Skeletal muscle tissue (tissue), 4 donors: ENCODE measurements around the gene NHLRC2. TPM values are rescaled to one million over a fixed set of nuclear protein-coding genes. Genes with fewer than 3 reads are reported as not detected.

Experiments used
- H3K27ac ChIP-seq: one replicate; pipeline ENCODE4 v1.7.0; 2013; ENCODE audit warnings: mild to moderate bottlenecking, low read depth, low read length, inconsistent platforms
- H3K27me3 ChIP-seq, 3 donors: one replicate each; pipeline ENCODE4 v1.7.0; 2013; ENCODE audit warnings: low read length in 3 of 3; ENCODE audit not compliant: control insufficient read depth in 3 of 3, insufficient read depth in 3 of 3
- H3K36me3 ChIP-seq, 3 donors: one replicate each; pipeline ENCODE4 v1.7.0; 2013; ENCODE audit warnings: low read length in 3 of 3; ENCODE audit not compliant: control insufficient read depth in 3 of 3, insufficient read depth in 3 of 3
- H3K4me1 ChIP-seq, 3 donors: one replicate each; pipeline ENCODE4 v1.7.0; 2013; ENCODE audit warnings: low read length in 3 of 3, mild to moderate bottlenecking in 3 of 3; ENCODE audit not compliant: control insufficient read depth in 3 of 3, insufficient read depth in 3 of 3
- H3K4me3 ChIP-seq, 3 donors: one replicate each; pipeline ENCODE4 v1.7.0; 2013; ENCODE audit warnings: low read length in 3 of 3
- H3K9ac ChIP-seq, 3 donors: one replicate each; pipeline ENCODE4 v1.7.0; 2013; ENCODE audit warnings: low read length in 3 of 3, mild to moderate bottlenecking in 3 of 3, moderate library complexity in 2 of 3, low read depth in 1 of 3
- H3K9me3 ChIP-seq, 3 donors: one replicate each; pipeline ENCODE4 v1.7.0; 2013; ENCODE audit warnings: low read length in 3 of 3; ENCODE audit not compliant: control insufficient read depth in 3 of 3
- total RNA-seq: library from RNA; depleted of rRNA; stranded (reverse); fragments of >200 nt; gene quantifications from one replicate; pipeline ENCODE4 v1.2.3, GENCODE V29; 2014
- donor health status: Osteomylitis.

The NHLRC2 gene
- total RNA-seq, 1 donor from 2014 or later = 15.1 TPM

GRCh38 chr10:113916053-113916452 is 61.6 kb downstream of the NHLRC2 start:
- Histone ChIP-seq H3K27ac (no peak overlapping the region), H3K36me3 (peaks cover 0 to 2% (median 0%) of the 10 kb centered on the region in 3 donors), H3K27me3 (no peaks in the 10 kb centered on the region), H3K9me3 (no peaks in the 10 kb centered on the region), H3K4me1 (no peaks in the 10 kb centered on the region), H3K4me3 (no peak overlapping the region), H3K9ac (no peak overlapping the region)

GRCh38 chr10:113917636-113918035 is 63.2 kb downstream of the NHLRC2 start:
- H3K4me1 ChIP-seq = no peaks in the 10 kb centered on the region
- H3K9me3 ChIP-seq = no peaks in the 10 kb centered on the region
- H3K4me3 ChIP-seq = no peak overlapping the region
- H3K27ac ChIP-seq = no peak overlapping the region
- peaks cover 0 to 2% (median 0%) of the 10 kb centered on the region in 3 donors for H3K36me3 ChIP-seq
- peaks cover 0 to 3% (median 0%) of the 10 kb centered on the region in 3 donors for H3K27me3 ChIP-seq
- H3K9ac ChIP-seq = no peak overlapping the region

GRCh38 chr10:113920114-113920513 is 65.7 kb downstream of the NHLRC2 start:
- H3K4me1 ChIP-seq = peaks cover 0 to 4% (median 0%) of the 10 kb centered on the region in 3 donors
- H3K9me3 ChIP-seq = no peaks in the 10 kb centered on the region
- no peaks in the 10 kb centered on the region for H3K36me3 ChIP-seq
- peaks cover 0 to 3% (median 0%) of the 10 kb centered on the region in 3 donors for H3K27me3 ChIP-seq
- no peak overlapping the region for H3K27ac ChIP-seq
- no peak overlapping the region for H3K4me3 ChIP-seq
- H3K9ac ChIP-seq = no peak overlapping the region

GRCh38 chr10:113920875-113921274 is 66.4 kb downstream of the NHLRC2 start:
- Histone ChIP-seq H3K4me3 (no peak overlapping the region), H3K36me3 (no peaks in the 10 kb centered on the region), H3K27ac (no peak overlapping the region), H3K4me1 (peaks cover 0 to 4% (median 0%) of the 10 kb centered on the region in 3 donors), H3K9me3 (no peaks in the 10 kb centered on the region), H3K27me3 (peaks cover 0 to 3% (median 0%) of the 10 kb centered on the region in 3 donors), H3K9ac (no peak overlapping the region)

- H3K27me3 ChIP-seq = peaks cover 0 to 3% (median 0%) of the 10 kb centered on the region in 3 donors
- H3K9ac ChIP-seq = no peak overlapping the region
- H3K9me3 ChIP-seq = no peaks in the 10 kb centered on the region
- H3K36me3 ChIP-seq = no peaks in the 10 kb centered on the region
- no peak overlapping the region for H3K4me3 ChIP-seq
- no peak overlapping the region for H3K27ac ChIP-seq
- peaks cover 0 to 4% (median 0%) of the 10 kb centered on the region in 3 donors for H3K4me1 ChIP-seq
These were observed 67.3 kb downstream of the NHLRC2 start for GRCh38 chr10:113921561-113922370.

GRCh38 chr10:113922787-113923570 is 68.5 kb downstream of the NHLRC2 start:
- no peaks in the 10 kb centered on the region for H3K9me3 ChIP-seq
- H3K27me3 ChIP-seq = peaks cover 0 to 3% (median 0%) of the 10 kb centered on the region in 3 donors
- H3K4me3 ChIP-seq = no peak overlapping the region
- H3K27ac ChIP-seq = no peak overlapping the region
- no peaks in the 10 kb centered on the region for H3K36me3 ChIP-seq
- H3K9ac ChIP-seq = no peak overlapping the region
- H3K4me1 ChIP-seq = peaks cover 0 to 4% (median 0%) of the 10 kb centered on the region in 3 donors

- no peak overlapping the region for H3K4me3 ChIP-seq
- no peaks in the 10 kb centered on the region for H3K9me3 ChIP-seq
- no peak overlapping the region for H3K27ac ChIP-seq
- peaks cover 0 to 4% (median 0%) of the 10 kb centered on the region in 3 donors for H3K4me1 ChIP-seq
- no peaks in the 10 kb centered on the region for H3K36me3 ChIP-seq
- H3K27me3 ChIP-seq = peaks cover 0 to 3% (median 0%) of the 10 kb centered on the region in 3 donors
- no peak overlapping the region for H3K9ac ChIP-seq
These were observed 69.7 kb downstream of the NHLRC2 start for GRCh38 chr10:113924186-113924585.

GRCh38 chr10:113924664-113925063 is 70.2 kb downstream of the NHLRC2 start:
- H3K9me3 ChIP-seq = no peaks in the 10 kb centered on the region
- no peak overlapping the region for H3K9ac ChIP-seq
- H3K27ac ChIP-seq = no peak overlapping the region
- H3K36me3 ChIP-seq = no peaks in the 10 kb centered on the region
- H3K27me3 ChIP-seq = peaks cover 0 to 3% (median 0%) of the 10 kb centered on the region in 3 donors
- H3K4me3 ChIP-seq = no peak overlapping the region
- H3K4me1 ChIP-seq = peaks cover 0 to 4% (median 0%) of the 10 kb centered on the region in 3 donors

- H3K27ac ChIP-seq = no peak overlapping the region
- no peaks in the 10 kb centered on the region for H3K27me3 ChIP-seq
- H3K4me3 ChIP-seq = no peak overlapping the region
- H3K9ac ChIP-seq = no peak overlapping the region
- no peaks in the 10 kb centered on the region for H3K36me3 ChIP-seq
- H3K4me1 ChIP-seq = peaks cover 0 to 4% (median 0%) of the 10 kb centered on the region in 3 donors
- H3K9me3 ChIP-seq = no peaks in the 10 kb centered on the region
These were observed 73.0 kb downstream of the NHLRC2 start for GRCh38 chr10:113927440-113927839.

- no peak overlapping the region for H3K27ac ChIP-seq
- no peak overlapping the region for H3K4me3 ChIP-seq
- no peaks in the 10 kb centered on the region for H3K36me3 ChIP-seq
- H3K4me1 ChIP-seq = no peaks in the 10 kb centered on the region
- no peaks in the 10 kb centered on the region for H3K9me3 ChIP-seq
- no peak overlapping the region for H3K9ac ChIP-seq
- H3K27me3 ChIP-seq = no peaks in the 10 kb centered on the region
These were observed 74.4 kb downstream of the NHLRC2 start for GRCh38 chr10:113928830-113929229.
